ENCODE measurements around the gene HMGN2. TPM values are rescaled to one million over a fixed set of nuclear protein-coding genes. Genes with fewer than 3 reads are reported as not detected.

HMGN2 gene
- total and polyA plus RNA-seq, 2 of the 13 experiments (the other 11 are each of a cell fraction or from before 2014, with no cell fraction given) = 63.4 to 343 TPM

GRCh38 chr1:26438041-26438440 is 34.2 kb upstream of the HMGN2 start:
- CTCF ChIA-PET (ENCODE audit: low intra/inter-chr PET ratio, low total read pairs) = no interaction called here
- ATAC-seq = no peak

More at GRCh38 chr1:26438041-26438440, 34.2 kb upstream of the HMGN2 start:
- Histone ChIP-seq H3K9me3 (ENCODE audit: low read length) (no peaks in the 10 kb centered on the region), H3K9ac (ENCODE audit: insufficient read depth, low read depth, low read length) (no peak overlapping the region), H3K4me1 (ENCODE audit: insufficient read depth, low read length) (peaks cover 13% of the 10 kb centered on the region), H3K4me3 (replicated peaks in 1 of 3; ENCODE audit: insufficient read depth in 1 of 3, low read depth in 2 of 3, low read length in 3 of 3) (no peak overlapping the region), H3K4me2 (ENCODE audit: low read depth, low read length) (no peak overlapping the region), H4K20me1 (ENCODE audit: insufficient read depth, low read length) (no peaks in the 10 kb centered on the region), H3K36me3 (replicated peaks in 1 of 2; ENCODE audit: control insufficient read depth in 1 of 2, insufficient read depth in 2 of 2, low read length in 2 of 2) (peaks cover 14 to 54% of the 10 kb centered on the region in 2 experiments; a peak in 4 of 5 replicates), H3K27me3 (ENCODE audit: control insufficient read depth in 1 of 2, insufficient read depth in 2 of 2, low read length in 2 of 2) (no peaks in the 10 kb centered on the region), H3K79me2 (ENCODE audit: insufficient read depth, low read length) (peaks cover 3% of the 10 kb centered on the region), H2AFZ (ENCODE audit: low read length) (no peak overlapping the region), H3K27ac (ENCODE audit: extremely low read length, insufficient read depth, low read length) (no peak overlapping the region)
- TF ChIP-seq ZNF292 (CRISPR knock-in tag; IDR thresholded peaks at IDR 0.05; ENCODE audit: borderline replicate concordance, low read depth) (no peak), ZNF17 (CRISPR knock-in tag; IDR thresholded peaks at IDR 0.05) (no peak), GLMP (CRISPR knock-in tag; IDR thresholded peaks at IDR 0.05; ENCODE audit: borderline replicate concordance) (no peak), HNF4A (CRISPR knock-in tag; IDR thresholded peaks at IDR 0.05) (no peak), PAXIP1 (CRISPR knock-in tag; conservative IDR thresholded peaks at IDR 0.05) (no peak), PHF5A (CRISPR knock-in tag; IDR thresholded peaks at IDR 0.05; ENCODE audit: low read depth, unreplicated experiment) (no peak), ZNF180 (CRISPR knock-in tag; IDR thresholded peaks at IDR 0.05; ENCODE audit: borderline replicate concordance, low read depth) (no peak), GATAD1 (CRISPR knock-in tag; IDR thresholded peaks at IDR 0.05) (no peak), ELK4 (CRISPR knock-in tag; IDR thresholded peaks at IDR 0.05; ENCODE audit: borderline replicate concordance) (no peak), TRAFD1 (CRISPR knock-in tag; IDR thresholded peaks at IDR 0.05; ENCODE audit: borderline replicate concordance) (no peak), ZMYM2 (CRISPR knock-in tag; IDR thresholded peaks at IDR 0.05) (no peak)
- in situ Hi-C loops (cut with HindIII; ENCODE audit: extremely low pct_ligation_motif_present, low pct_unique_long_range_greater_than_20kb) (no loop called here), intact Hi-C loops (cut with micrococcal nuclease; ENCODE audit: unreplicated experiment) (no loop called here)
- DNase-seq (ENCODE audit: low spot score) (no peak), FAIRE-seq (no peak)
- WGBS (ENCODE audit: low lambda C conversion rate) = 100% methylated on average over 6 of the region's 6 CpGs
- no TSS peak for BruUV-seq (replicated peaks)
- POLR2A ChIA-PET = no interaction called here

Data from HepG2 (cell line).